ENCODE results near the gene EFHC1. TPM values are rescaled to one million over a fixed set of nuclear protein-coding genes. Genes with fewer than 3 reads are reported as not detected.
A peak's percentile ranks its signal among the peaks of the same experiment; 100 is the strongest.
"Not testable (repeated sequence)": the region's sequence is repeated elsewhere in the genome, so short reads cannot be mapped to it uniquely, and the experiment has no call there.

Gene EFHC1, protein sequence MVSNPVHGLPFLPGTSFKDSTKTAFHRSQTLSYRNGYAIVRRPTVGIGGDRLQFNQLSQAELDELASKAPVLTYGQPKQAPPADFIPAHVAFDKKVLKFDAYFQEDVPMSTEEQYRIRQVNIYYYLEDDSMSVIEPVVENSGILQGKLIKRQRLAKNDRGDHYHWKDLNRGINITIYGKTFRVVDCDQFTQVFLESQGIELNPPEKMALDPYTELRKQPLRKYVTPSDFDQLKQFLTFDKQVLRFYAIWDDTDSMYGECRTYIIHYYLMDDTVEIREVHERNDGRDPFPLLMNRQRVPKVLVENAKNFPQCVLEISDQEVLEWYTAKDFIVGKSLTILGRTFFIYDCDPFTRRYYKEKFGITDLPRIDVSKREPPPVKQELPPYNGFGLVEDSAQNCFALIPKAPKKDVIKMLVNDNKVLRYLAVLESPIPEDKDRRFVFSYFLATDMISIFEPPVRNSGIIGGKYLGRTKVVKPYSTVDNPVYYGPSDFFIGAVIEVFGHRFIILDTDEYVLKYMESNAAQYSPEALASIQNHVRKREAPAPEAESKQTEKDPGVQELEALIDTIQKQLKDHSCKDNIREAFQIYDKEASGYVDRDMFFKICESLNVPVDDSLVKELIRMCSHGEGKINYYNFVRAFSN
- polyA plus RNA-seq (2013, experiment 1 of 2; ENCODE audit: insufficient read length): 11.0 TPM
- 8.2 TPM for polyA plus RNA-seq (2013, experiment 2 of 2; ENCODE audit: insufficient read length)

DNA sequence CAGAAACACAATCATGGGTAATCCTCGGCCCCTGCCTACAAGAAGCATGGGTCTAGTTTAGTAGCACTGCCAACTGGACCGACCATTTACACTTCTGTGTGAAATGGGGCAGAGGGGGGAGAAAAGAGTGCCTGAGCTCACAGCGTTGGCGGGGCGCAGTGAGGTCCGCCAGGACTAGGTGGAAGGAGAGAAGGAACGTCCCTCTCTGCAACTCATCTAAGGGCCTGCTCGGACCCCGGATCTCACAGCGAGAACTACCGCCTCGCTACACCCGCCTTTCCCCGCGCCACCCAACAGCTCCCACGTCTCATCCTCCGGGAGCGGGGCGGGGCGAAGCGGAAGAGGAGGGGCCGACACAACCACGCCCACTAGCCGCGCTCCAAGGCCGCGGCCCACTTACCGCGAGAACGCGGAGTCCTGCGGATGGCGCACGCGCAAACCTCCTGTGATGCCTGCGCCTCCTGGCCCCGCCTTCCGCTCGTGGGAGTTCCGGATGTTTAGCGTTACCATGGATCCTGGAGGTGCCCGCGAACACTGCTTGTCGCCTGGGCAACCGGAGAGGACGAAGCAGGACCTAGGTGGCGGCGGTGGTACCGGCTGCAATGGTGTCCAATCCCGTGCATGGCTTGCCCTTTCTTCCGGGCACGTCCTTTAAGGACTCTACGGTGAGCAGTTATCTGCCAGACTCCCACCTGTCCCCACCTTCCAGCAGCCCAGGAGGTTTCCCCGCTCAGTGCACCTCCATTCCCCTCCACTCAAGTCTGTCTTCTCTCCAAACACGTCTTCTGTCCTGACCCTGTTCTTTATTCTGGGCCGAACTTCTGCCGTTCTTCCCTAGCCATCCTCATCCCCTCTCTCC, at the start of gene EFHC1:
Gene EFHC1, plus strand, starts transcription at position 534 of the 859 bp plus-strand sequence. Its CDS starts 69 bp downstream, at position 603.
- DNase-seq: peak; percentile 97

DNA sequence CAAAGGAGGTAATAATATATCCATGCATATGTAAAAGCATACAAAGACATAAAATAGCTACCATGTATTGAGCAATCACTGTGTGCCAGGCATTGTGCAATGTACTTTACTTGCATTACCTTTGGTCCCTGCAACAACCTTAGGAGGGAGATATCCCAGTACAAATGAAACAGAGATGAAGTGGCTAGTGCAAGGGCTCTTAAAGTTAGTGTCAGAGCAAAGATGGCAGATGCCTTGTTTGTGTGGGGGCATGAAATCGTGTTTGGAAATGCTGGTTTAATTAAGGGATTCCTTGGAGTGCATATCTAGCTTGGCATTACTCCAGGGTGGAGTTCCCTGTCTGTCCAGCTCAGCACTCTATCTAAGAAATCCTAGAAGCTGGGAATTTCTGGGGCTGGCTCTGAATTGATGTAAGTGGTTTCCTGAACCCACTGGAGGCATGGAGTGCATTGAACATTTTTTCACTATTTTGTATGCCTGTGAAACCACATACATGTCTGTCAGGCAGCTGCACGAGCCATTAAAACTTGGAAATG, 48.4 kb upstream of the EFHC1 start:
- peak; percentile 18 for DNase-seq

DNA sequence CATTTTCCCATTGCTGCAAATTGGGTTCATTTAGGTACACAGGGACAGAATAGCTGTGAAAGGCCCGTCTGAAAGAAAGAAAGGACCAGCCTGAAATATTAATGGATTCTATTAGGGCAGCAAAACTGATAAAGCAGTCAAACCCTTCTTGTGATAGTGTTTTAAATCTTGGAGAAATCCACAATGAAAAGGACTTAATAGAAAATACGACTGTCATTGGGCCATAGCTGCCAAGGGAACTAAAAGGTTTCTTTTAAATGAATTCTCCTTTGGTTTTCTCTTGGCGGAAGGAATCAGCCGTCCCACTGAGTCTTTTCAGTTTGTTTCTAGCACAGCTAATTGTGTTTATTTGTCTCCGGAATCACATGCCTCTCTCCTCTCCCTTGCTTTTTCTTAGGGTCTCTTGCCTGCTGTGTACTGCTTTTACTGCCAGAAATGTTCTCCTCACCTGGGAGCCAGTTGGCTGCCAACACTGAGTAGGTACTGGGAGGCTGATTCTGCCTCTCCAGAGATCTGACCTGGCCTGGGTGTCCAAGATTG, 46.9 kb upstream of the EFHC1 start:
- no peak for DNase-seq

DNA sequence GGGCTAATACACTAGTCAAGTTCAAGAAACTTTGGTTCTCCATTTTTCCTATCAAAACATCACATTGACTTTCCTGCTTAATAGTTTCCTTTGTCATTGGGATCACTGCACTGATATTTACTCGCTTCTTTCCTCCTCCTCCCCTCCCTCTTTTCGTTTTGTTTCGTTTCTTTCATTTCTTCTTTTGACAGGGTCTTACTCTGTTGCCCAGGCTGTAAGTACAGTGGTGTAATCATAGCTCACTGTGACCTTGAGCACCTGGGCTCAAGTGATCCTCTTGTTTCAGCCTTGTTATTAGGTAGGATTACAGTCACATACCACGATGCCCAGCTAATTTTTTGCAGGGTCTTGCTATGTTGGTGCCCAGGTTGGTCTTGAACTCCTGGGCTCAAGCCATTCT, 45.9 kb upstream of the EFHC1 start:
- no peak for DNase-seq

DNA sequence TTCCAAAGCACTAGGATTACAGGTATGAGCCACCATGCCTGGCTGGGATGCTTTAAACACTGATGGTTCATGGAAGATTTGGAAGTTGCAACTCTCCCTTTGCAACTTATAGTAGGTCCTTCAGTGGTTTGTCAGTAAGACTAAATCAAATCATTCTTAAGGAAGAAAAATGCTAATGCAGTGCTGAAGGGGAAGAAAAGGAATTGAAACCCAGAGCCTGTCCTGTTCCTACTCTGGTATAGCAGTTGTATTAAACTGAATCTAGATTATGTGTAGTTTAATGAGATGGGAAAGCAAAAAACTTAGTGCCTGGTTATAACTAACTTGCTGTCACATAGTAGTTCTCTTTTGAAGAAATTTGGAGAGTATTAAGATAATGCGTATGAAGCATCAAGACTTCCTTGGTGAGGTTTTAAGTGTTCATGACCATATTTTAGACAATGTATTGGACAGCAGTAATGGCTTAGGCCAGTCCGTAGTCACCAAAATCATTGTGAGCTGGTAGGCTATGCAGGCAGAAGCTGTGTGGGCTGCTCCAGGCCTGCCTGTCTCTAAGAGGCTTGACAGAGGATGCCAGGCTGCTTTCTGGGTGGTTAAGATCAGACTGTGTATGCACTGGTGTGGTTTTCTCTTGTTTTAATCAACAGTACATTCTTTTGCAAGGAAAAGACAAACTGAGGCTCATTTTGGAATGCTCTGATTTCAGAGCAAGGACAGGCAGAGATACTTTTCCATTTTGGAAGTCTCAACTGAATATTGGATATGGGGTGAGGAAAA, 44.2 kb upstream of the EFHC1 start:
- DNase-seq: no peak

DNA sequence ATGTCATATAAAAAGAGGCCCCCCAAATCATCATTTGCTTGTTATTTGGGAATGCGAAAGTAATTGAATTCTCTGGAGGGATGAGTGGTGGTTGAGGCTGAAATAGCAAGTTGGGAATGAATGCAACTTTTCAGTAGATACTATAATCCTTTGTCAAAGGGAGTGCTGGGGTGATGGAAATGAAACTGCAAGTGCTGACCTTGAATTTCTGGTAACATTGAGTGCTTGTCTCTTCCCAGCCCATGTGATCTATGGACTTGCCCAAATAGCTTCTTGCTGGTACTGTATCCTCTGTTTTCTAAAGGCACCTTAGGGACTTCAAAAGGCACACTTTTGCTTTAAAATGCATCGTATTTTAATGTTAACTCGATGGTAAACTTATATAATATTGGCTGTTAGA, 43.4 kb upstream of the EFHC1 start:
- DNase-seq: no peak

DNA sequence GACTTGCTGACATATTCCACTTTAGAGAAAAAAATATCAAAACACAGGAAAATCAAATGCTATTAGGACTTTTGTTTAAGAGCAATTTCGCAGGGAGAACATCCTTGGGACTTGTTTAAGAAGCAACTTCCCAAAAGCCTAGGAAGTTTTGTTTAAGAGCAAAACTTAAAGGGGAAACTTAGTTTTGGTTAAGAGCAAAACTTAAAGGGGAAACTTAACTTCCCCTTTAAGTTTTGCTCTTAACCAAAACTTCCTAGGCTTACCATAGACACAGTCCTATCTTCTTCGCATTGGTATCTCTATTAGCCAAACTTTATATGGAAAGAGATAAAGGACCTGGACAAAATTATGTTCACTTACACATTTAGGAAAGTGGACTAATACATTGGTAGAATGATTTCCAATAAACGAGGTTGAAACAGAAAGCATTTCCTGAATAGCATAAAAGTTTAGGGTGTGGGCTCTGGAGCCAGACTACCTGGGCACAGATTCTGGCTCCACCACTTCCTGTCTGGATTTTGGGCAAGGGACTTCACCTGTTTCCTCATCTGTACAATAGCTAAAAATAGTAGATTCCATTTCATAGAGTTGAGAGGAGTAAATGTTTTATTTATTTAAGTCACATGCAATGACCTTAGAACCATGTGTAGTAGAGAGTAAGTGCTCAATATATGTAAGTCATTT, 42.5 kb upstream of the EFHC1 start:
- DNase-seq: no peak

DNA sequence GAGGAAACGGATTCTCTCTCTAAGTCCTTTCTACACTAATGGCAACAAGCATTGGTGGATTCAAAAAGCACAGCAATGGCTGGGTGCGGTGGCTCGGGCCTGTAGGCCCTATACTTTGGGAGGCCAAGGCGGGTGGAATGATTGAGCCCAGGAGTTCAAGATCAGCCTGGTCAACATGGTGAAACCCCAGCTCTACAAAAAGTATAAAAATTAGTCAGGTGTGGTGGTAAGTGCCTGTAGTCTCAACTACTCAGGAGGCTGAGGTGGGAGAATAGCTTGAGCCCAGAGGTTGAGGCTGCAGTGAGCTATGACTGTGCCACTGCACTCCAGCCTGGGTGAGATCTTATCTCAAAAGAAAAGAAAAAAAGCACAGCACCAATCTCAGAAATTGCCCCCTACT, 38.9 kb upstream of the EFHC1 start:
- no peak for DNase-seq

DNA sequence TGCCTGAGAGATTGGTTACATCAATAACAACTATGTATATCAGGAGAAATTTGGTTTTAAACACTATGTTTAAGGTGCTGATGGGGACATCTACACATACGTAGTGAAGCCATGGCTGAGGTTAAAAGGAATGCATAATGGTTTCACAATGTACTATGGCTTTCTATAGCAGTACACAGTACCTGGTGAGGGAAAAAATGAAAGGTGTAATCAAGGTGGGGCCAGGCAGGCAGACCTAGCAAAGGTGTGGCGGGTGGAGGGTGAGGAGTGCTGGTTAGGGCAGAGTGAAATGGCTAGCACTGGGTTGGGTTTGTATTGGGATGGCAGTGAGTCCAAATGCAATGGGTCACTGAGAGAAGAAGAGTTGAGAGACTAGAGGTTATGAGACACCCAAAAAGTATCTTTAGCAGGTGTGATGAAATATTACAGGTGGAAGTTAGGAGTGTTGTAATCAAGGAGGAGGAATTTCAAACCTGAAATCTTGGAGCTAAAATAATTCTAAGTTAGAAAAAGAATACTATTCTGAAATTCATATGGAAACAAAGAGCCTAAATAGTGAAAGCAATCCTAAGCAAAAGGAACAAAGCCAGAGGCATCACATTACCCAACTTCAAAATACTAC, 35.9 kb upstream of the EFHC1 start:
- no peak for DNase-seq

DNA sequence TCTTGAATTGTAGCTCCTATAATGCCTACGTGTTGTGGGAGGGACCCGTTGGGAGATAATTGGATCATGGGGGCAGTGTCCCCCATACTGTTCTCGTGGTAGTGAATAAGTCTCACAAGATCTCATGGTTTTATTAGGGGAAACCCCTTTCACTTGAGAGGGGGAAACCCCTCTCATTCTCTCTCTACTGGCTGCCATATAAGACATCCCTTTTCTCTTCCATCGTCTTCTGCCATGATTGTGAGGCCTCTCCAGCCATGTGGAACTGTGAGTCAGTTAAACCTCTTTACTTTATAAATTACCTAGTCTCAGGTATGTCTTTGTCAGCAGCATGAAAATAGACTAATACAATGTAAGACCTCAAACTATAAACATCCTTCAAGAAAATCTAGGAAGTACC, 35.1 kb upstream of the EFHC1 start:
- DNase-seq: no peak

DNA sequence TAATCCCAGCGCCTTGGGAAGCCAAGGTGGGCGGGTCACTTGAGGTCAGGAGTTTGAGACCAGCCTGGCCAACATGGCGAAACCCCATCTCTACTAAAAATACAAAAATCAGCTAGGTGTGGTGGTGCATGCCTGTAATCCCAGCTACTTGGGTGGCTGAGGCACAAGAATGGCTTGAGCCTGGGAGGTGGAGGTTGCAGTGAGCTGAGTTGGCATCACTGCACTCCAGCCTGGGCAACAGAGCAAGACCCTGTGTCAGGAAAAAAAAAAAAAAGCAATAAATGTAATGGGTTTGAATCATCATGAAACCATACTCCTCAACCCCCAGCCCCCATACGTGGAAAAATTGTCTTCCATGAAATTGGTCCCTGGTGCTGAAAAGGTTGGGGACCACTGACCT, 32.0 kb upstream of the EFHC1 start:
- not testable (repeated sequence) for DNase-seq

DNA sequence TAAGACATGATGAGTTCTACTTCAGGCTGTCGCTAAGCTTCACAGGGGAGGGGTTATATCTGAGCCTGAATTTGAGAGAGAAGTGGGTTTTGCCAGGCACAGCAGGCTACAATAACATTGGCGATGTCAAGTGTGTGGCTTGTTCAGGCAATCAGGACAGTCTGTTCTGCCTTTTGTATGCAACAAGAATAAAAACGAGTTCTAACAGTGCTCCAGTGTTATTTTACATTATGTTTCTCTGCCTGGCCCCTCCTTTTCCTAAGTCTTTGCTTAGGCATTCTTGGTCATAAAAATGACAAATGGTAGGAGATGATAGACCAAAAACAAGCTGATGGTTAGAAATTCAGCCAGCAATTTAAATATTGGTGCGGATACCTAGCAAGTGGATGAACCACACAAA, 31.4 kb upstream of the EFHC1 start:
- no peak for DNase-seq

DNA sequence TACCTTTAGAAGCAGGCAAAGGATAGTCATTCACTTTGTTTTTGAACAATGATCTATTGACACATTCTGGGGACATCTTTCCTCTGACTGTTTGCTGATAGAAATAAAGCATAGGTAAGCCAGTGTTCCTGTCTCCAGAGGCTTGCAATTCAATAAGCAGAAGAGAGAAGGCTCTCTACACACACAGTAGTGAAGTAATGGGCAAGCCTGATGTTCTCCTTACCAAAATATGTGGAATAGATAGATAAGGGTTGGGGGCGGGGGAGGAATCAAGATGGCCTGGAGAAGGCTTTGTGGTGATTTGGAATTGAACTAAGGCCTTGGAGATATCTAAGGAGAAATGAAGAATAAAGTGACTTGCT, 30.9 kb upstream of the EFHC1 start:
- no peak for DNase-seq

DNA sequence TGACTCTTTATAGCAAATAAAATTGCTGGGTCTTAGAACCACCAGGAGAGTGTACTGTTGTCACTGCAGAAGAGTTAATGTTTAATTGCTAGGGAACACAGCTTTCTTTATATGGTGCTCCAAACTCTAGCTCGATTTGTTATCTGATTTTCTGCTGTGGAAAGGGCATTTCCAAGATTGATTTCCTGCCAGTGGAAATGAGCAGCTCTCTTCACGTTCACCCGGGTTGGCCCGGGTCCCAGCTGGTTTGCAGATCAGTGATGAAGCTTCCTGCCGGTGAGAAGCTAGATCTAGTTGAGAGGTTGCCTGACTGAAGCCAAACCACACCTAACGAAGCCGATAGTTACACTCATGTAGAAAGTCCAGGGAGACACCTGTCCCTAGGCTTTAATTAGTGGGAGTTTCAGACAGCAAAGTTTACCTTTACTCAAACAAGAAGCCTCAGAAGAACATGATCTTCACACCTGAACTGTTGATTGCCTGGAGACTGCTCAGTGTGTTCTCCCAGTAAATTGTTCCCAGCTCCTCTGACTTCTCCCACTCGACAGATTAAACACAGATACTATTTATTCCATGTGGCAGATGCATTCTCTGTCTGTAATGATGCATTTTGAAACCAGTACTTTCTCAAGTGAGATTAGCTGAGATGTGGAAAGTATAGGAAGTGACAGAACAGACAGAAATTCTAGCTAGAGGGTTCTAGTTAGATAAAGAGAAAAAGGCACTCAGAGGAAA, 30.3 kb upstream of the EFHC1 start:
- peak; percentile 21 for DNase-seq

DNA sequence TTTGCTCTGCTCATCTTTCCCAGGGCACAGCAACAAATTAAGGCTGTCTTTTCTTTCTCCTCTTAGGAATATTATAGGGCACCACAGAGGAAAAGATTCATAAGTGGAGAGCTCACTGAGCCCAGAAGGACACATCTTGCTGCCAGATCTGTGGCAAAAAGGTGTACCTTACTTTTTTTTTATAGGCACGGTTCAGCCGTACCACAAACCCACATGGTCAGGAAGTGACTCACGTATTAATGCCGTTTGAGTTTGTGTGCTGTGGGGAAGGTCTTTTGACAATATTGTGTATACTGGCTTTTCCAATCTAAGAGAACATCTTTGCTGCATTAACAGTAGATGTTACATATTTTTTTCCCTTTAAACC, 29.8 kb upstream of the EFHC1 start:
- peak; percentile 60 for DNase-seq

DNA sequence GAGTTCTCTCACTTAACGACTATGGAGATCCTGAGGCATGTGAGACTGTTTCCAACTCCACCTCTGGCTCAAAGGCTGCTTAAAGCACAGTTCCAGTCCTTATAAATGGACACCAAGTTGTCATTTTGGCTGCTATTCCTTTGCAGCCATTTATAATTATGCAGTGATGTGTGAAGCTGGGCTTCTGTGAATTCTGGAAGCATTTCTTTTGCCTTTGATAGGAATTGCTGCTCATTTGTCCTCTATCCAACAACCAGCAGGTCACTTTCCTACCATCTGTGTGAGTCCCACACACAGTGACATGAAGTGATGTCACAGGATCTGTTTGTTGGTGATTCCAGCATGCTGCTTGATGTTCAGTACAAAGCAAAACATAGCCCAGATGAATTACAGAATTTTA, 28.5 kb upstream of the EFHC1 start:
- no peak for DNase-seq

DNA sequence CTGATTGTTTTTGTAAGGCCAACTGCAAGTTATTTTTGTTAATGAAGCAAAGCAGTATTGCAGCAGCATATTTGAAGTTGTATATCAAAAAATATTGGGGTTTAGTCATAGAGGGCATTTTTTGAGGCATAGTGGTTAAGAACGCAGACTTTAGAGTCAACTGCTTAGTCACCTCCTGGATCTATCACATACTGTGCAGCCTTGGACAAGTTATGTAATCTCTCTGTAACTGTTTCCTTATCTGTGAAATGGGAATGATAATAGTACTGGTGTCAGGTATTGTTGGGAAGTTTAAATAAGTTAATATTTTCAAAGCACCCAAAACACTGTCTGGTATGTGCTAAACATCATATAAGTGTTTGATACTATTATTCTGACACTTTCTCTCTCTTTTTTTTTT, 27.2 kb upstream of the EFHC1 start:
- DNase-seq: peak; percentile 30

DNA sequence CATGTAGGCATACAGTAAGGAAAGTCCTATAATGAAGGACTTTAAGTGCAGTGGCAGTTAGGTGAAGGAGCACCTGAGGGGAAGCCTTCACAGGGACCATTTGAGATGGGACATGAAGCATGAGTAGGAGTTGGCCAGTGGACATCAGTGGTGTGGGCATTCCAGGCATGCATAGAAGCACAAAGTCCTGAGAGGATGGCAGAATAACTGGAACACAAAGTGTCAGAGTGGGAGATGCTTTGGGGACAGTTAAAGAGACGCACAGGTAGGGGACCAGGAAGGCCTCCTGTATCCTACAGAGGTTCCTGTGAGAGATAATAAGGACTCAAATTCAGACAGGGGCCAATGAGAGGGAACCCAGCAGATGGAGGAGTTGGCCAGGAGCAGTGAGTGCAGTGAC, 26.4 kb upstream of the EFHC1 start:
- no peak for DNase-seq

DNA sequence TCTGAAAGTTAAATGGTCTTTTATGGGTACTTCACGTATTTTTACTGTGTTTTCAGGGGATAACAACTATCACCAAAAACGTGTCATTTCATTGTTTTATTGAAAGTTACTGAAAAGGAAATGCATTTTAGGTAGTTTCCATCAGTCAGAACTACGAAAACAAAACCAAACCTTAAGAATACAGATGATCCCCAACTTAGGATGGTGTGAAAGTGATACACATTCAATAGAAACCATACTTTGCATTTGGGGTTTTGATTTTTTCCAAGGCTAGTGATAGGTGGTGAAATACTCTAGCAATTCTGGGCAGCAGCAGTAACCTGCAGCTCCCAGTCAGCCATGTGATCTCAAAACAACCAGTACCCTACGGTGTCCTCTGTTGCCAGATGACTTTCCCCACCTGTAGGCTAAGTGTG, 25.9 kb upstream of the EFHC1 start:
- no peak for DNase-seq

DNA sequence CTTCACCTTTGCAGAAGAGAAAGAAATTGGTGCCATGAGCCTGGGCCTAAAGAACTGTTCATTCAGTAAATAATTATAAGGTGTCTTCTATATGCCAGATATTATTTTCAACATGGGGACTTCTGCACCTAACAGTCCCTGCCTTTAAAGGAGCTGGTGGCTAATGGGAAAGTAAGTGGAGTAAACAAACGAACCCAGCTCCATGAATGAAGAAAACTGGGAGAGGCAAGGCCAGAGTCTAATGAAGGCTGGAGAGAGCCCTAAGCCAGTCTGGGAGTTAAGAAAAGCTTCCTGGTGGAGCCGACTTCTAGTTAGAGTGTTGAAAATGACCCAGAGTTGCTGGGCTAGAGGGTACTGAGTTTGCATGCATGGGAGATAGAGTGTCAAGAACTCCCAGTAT, 24.2 kb upstream of the EFHC1 start:
- no peak for DNase-seq

All from fibroblast of skin of back (primary cell).